ENCODE results near the gene ADSS1.

- TF ChIP-seq CTCF (IDR thresholded peaks at IDR 0.05) (no peak), POLR2A (IDR thresholded peaks at IDR 0.05) (no peak), POLR2AphosphoS5 (IDR thresholded peaks at IDR 0.05) (no peak)
Measured at GRCh38 chr14:104766256-104766862, 42.3 kb downstream of the ADSS1 start.
